IMR-90 (cell line): Measurements from ENCODE around the gene MTHFD2. TPM values are rescaled to one million over a fixed set of nuclear protein-coding genes. Genes with fewer than 3 reads are reported as not detected.

Source experiments
- ATAC-seq: fragments of 200-7000 bp; cut with Tn5 transposase; 2 replicates; pipeline ENCODE4 v1.9.1; 2020; ENCODE audit warnings: low read depth, mild to moderate bottlenecking, moderate library complexity
- BruUV-seq: library from RNA; stranded (reverse); fragments of 400-500 nt; replicated peaks from 2 replicates; lab custom pipeline; 2021; lab: Mats Ljungman, UMichigan
- CTCF ChIA-PET: fragments of 300-600 bp; formaldehyde crosslinking; extraction: SDS; loops from one replicate; lab custom pipeline; 2021; ENCODE audit warnings: antibody characterized with exemption; lab: Yijun Ruan, JAX
- POLR2A ChIA-PET: fragments of 300-600 bp; sonication (Branson Sonifier 250); formaldehyde crosslinking; loops from one replicate; lab custom pipeline; 2022; ENCODE audit warnings: antibody characterized with exemption; ENCODE audit not compliant: unreplicated experiment; lab: Charles Lee
- DNase-seq: peaks from one replicate; pipeline ENCODE4 v3.0.0; 2013
- H2AFZ ChIP-seq: replicated peaks from 2 replicates; pipeline ENCODE3; 2013; ENCODE audit warnings: low read length, mild to moderate bottlenecking; ENCODE audit not compliant: poor library complexity
- H2AK5ac ChIP-seq: 2 replicates; pipeline ENCODE4 v1.6.1; 2013; ENCODE audit warnings: low read depth, low read length, inconsistent platforms
- H2AK9ac ChIP-seq: replicated peaks from 2 replicates; pipeline ENCODE3; 2013; ENCODE audit warnings: mild to moderate bottlenecking, low read depth, low read length, moderate library complexity; ENCODE audit not compliant: poor library complexity
- H2BK120ac ChIP-seq: 2 replicates; pipeline ENCODE4 v1.6.1; 2013; ENCODE audit warnings: low read depth, low read length, inconsistent platforms
- H2BK15ac ChIP-seq: 3 replicates; pipeline ENCODE4 v1.6.1; 2013; ENCODE audit warnings: low read depth, low read length, inconsistent platforms
- H2BK20ac ChIP-seq: 2 replicates; pipeline ENCODE4 v1.6.1; 2013; ENCODE audit warnings: low read depth, mild to moderate bottlenecking, inconsistent platforms, low read length, moderate library complexity
- H2BK5ac ChIP-seq: 2 replicates; pipeline ENCODE4 v1.6.1; 2013; ENCODE audit warnings: mild to moderate bottlenecking, low read depth, low read length, inconsistent platforms; ENCODE audit not compliant: poor library complexity, severe bottlenecking
- H3K14ac ChIP-seq: replicated peaks from 2 replicates; pipeline ENCODE4 v1.6.1; 2013; ENCODE audit warnings: low read depth, low read length, inconsistent platforms
- H3K18ac ChIP-seq: 2 replicates; pipeline ENCODE4 v1.6.1; 2013; ENCODE audit warnings: low read depth, low read length, control low read depth
- H3K23ac ChIP-seq: 2 replicates; pipeline ENCODE4 v1.6.1; 2013; ENCODE audit warnings: low read depth, low read length, inconsistent platforms
- H3K27ac ChIP-seq: 2 replicates; pipeline ENCODE4 v1.5.1; 2013; ENCODE audit warnings: mild to moderate bottlenecking, control low read depth, low read length; ENCODE audit not compliant: insufficient read depth
- H3K27me3 ChIP-seq: 2 replicates; pipeline ENCODE4 v1.6.1; 2013; ENCODE audit warnings: low read length; ENCODE audit not compliant: control insufficient read depth, insufficient read depth
- H3K36me3 ChIP-seq: 2 replicates; pipeline ENCODE4 v1.6.1; 2013; ENCODE audit warnings: low read length, mixed read lengths; ENCODE audit not compliant: control insufficient read depth, insufficient read depth
- H3K4ac ChIP-seq: 2 replicates; pipeline ENCODE4 v1.6.1; 2013; ENCODE audit warnings: low read depth, low read length, inconsistent platforms
- H3K4me1 ChIP-seq: 2 replicates; pipeline ENCODE4 v1.6.1; 2013; ENCODE audit warnings: low read length, mixed read lengths; ENCODE audit not compliant: control insufficient read depth, insufficient read depth
- H3K4me2 ChIP-seq: 2 replicates; pipeline ENCODE4 v1.6.1; 2013; ENCODE audit warnings: low read depth, mild to moderate bottlenecking, control low read depth, low read length, moderate library complexity
- H3K4me3 ChIP-seq: 2 replicates; pipeline ENCODE4 v1.5.1; 2013; ENCODE audit warnings: low read depth, mild to moderate bottlenecking, control low read depth, low read length, moderate library complexity; ENCODE audit not compliant: insufficient read depth
- H3K56ac ChIP-seq: 2 replicates; pipeline ENCODE4 v1.6.1; 2013; ENCODE audit warnings: low read length, inconsistent platforms; ENCODE audit not compliant: insufficient read depth; ENCODE audit errors: extremely low read depth
- H3K79me1 ChIP-seq, 2 experiments: 2 replicates each; pipeline ENCODE4 v1.6.1; 2013; ENCODE audit warnings: low read length in 2 of 2, inconsistent platforms in 1 of 2, low read depth in 1 of 2
- H3K9ac ChIP-seq: 2 replicates; pipeline ENCODE4 v1.6.1; 2013; ENCODE audit warnings: low read depth, low read length, control low read depth
- H3K9me1 ChIP-seq: 2 replicates; pipeline ENCODE4 v1.6.1; 2013; ENCODE audit warnings: low read length, inconsistent platforms; ENCODE audit not compliant: insufficient read depth
- H3K9me3 ChIP-seq: 2 replicates; pipeline ENCODE4 v1.6.1; 2013; ENCODE audit warnings: low read length; ENCODE audit not compliant: control insufficient read depth, insufficient read depth
- H4K20me1 ChIP-seq: 2 replicates; pipeline ENCODE4 v1.6.1; 2013; ENCODE audit warnings: low read length, inconsistent platforms; ENCODE audit not compliant: insufficient read depth
- H4K5ac ChIP-seq: 2 replicates; pipeline ENCODE4 v1.6.1; 2013; ENCODE audit warnings: mild to moderate bottlenecking, low read depth, low read length, control low read depth
- H4K8ac ChIP-seq, 2 experiments: 2 replicates each; pipeline ENCODE4 v1.6.1; 2013; ENCODE audit warnings: low read depth in 2 of 2, low read length in 2 of 2, control low read depth in 1 of 2, inconsistent platforms in 1 of 2
- H4K91ac ChIP-seq: 2 replicates; pipeline ENCODE4 v1.6.1; 2013; ENCODE audit warnings: low read depth, low read length, inconsistent platforms; ENCODE audit not compliant: insufficient read depth
- BHLHE40 ChIP-seq: fragments of 150-350 bp; IDR thresholded peaks from 2 replicates; pipeline ENCODE4 v1.6.1; 2016; ENCODE audit warnings: mild to moderate bottlenecking, low read depth, low read length
- CEBPB ChIP-seq: IDR thresholded peaks from 2 replicates; pipeline ENCODE4 v1.6.1; 2012; ENCODE audit warnings: low read depth, low read length, improper control_type of control experiment
- CHD1 ChIP-seq: IDR thresholded peaks from 2 replicates; pipeline ENCODE4 v1.6.1; 2012; ENCODE audit warnings: low read depth, low read length, improper control_type of control experiment
- CTCF ChIP-seq: conservative IDR thresholded peaks from 2 replicates; pipeline ENCODE4 v1.5.1; 2012; ENCODE audit warnings: mild to moderate bottlenecking, low read depth, low read length, improper control_type of control experiment
- MAFK ChIP-seq: IDR thresholded peaks from 2 replicates; pipeline ENCODE4 v1.6.1; 2012; ENCODE audit warnings: low read depth, low read length, improper control_type of control experiment
- MAZ ChIP-seq: IDR thresholded peaks from 2 replicates; pipeline ENCODE4 v1.6.1; 2012; ENCODE audit warnings: low read depth, mild to moderate bottlenecking, low read length, improper control_type of control experiment, moderate library complexity, borderline replicate concordance
- MXI1 ChIP-seq: IDR thresholded peaks from 2 replicates; pipeline ENCODE4 v1.6.1; 2012; ENCODE audit warnings: low read depth, mild to moderate bottlenecking, low read length, moderate library complexity, borderline replicate concordance
- RAD21 ChIP-seq: IDR thresholded peaks from 2 replicates; pipeline ENCODE4 v1.6.1; 2012; ENCODE audit warnings: low read length, improper control_type of control experiment
- SMC3 ChIP-seq: fragments of 150-350 bp; IDR thresholded peaks from 2 replicates; pipeline ENCODE4 v1.6.1; 2016; ENCODE audit warnings: low read depth, mild to moderate bottlenecking, antibody characterized with exemption, low read length, moderate library complexity
- WGBS, 2 experiments: methylation state at CpG; one replicate each; pipeline versions ENCODE4 v1.1.5 to v1.1.7; 2013; ENCODE audit warnings: missing lambda C conversion rate in 2 of 2; ENCODE audit not compliant: insufficient read length in 1 of 2; ENCODE audit errors: extremely low coverage in 2 of 2; 5-methylcytosine and 5-hydroxymethylcytosine counted together
- dilution Hi-C: fragments of 300-500 bp; cut with HindIII; formaldehyde crosslinking; loops from one replicate; pipeline ENCODE4 v1.14.3; 2018; ENCODE audit warnings: low sequenced_read_pairs; ENCODE audit not compliant: unreplicated experiment
- in situ Hi-C: fragments of 300-500 bp; cut with MboI; formaldehyde crosslinking; loops from 3 replicates; pipeline ENCODE4 v1.14.3; 2019; ENCODE audit warnings: low sequenced_read_pairs, inconsistent platforms, mixed read lengths
- intact Hi-C: fragments of 100-400 bp; cut with micrococcal nuclease; formaldehyde crosslinking; loops from 2 replicates; pipeline ENCODE4 v1.10.0; 2022
- polyA plus RNA-seq, 3 experiments: library from polyadenylated mRNA; depleted of rRNA; stranded (reverse); fragments of >200 nt; gene quantifications; 2 replicates each; pipeline ENCODE4 v1.2.3, GENCODE V29; 2012; ENCODE audit warnings: low replicate concordance in 1 of 3
- total RNA-seq: library from RNA; depleted of rRNA; stranded (reverse); fragments of >200 nt; gene quantifications from 2 replicates; pipeline ENCODE4 v1.2.3, GENCODE V29; 2012

The MTHFD2 gene
- total and polyA plus RNA-seq, 2 of the 4 experiments (the other 2 are of a cell fraction), result 66.8 to 122 TPM

- H2BK15ac ChIP-seq, result no peak overlapping the region
- no peak overlapping the region for H4K91ac ChIP-seq
- in situ Hi-C loops, result no loop called here
- peak overlapping the region; percentile 15 for H2AK9ac ChIP-seq
- H3K4me1 ChIP-seq, result 0 out of 2 replicates have a peak, but pooled peaks cover 2% of the 10 kb centered on the region
- intact Hi-C loops, result no loop called here
- no peak overlapping the region for H3K56ac ChIP-seq
- H2BK120ac ChIP-seq, result no peak overlapping the region
- no peak overlapping the region for H2BK20ac ChIP-seq
- H3K27me3 ChIP-seq, result no peaks in the 10 kb centered on the region
- 63% methylated on average over 12 of the region's 25 CpGs; no CpG with 5 or more reads in 1 of the 2 experiments for WGBS, 2 experiments
- peak overlapping the region; percentile 84 for H2AFZ ChIP-seq
- H3K79me1 ChIP-seq, result peaks cover 0 to 12% of the 10 kb centered on the region in 2 experiments; a peak in 1 of 4 replicates
- H3K4ac ChIP-seq, result peak overlapping the region; percentile 76
- H3K9me1 ChIP-seq, result peaks cover 3% of the 10 kb centered on the region; the same call in 1 of the 2 replicates
- no peak for DNase-seq
- H3K14ac ChIP-seq, result peak overlapping the region; percentile 27; the same call in 1 of the 2 replicates
- no peak overlapping the region for H3K18ac ChIP-seq
- H4K8ac ChIP-seq, result peak overlapping the region; percentile 35 to 91; a peak in 3 of 4 replicates
- peaks cover 37% of the 10 kb centered on the region for H4K20me1 ChIP-seq
- H3K9ac ChIP-seq, result peak overlapping the region; percentile 13; the same call in 1 of the 2 replicates
- H3K9me3 ChIP-seq, result no peaks in the 10 kb centered on the region
- ChIA-PET POLR2A (interaction anchor here (0.6 to 1.1 kb wide), 4 partner anchors 9 to 317 kb away, joined by 3 read pairs; no protein-coding TSS in a partner anchor), CTCF (interaction anchor here (0.8 to 1.2 kb wide), 5 partner anchors 9 to 404 kb away, joined by 3 read pairs; no protein-coding TSS in a partner anchor)
- no peak for ATAC-seq
- dilution Hi-C loops, result no loop called here
- H3K4me2 ChIP-seq, result peak overlapping the region; percentile 34; the same call in 1 of the 2 replicates
- H4K5ac ChIP-seq, result peak overlapping the region; percentile 28; the same call in 1 of the 2 replicates
- 0 out of 2 replicates have a peak overlapping the region, but pooled peaks have one; percentile 12 for H3K23ac ChIP-seq
- no peak overlapping the region for H2BK5ac ChIP-seq
- no TSS peak for BruUV-seq
- TF ChIP-seq MAFK (no peak), CTCF (peak; percentile 34), RAD21 (no peak), CEBPB (no peak), SMC3 (no peak), BHLHE40 (no peak), MXI1 (no peak), MAZ (no peak), CHD1 (no peak)
- H3K4me3 ChIP-seq, result peak overlapping the region; percentile 7; the same call in 1 of the 2 replicates
- H3K27ac ChIP-seq, result 0 out of 2 replicates have a peak overlapping the region, but pooled peaks have one; percentile 5
- 0 out of 2 replicates have a peak overlapping the region, but pooled peaks have one; percentile 3 for H2AK5ac ChIP-seq
- H3K36me3 ChIP-seq, result peaks cover 2% of the 10 kb centered on the region; the same call in 1 of the 2 replicates
Measured at GRCh38 chr2:74179063-74179865, 19.2 kb upstream of the MTHFD2 start.
